Measurements from ENCODE around the gene VWF. TPM values are rescaled to one million over a fixed set of nuclear protein-coding genes. Genes with fewer than 3 reads are reported as not detected.

Gene VWF
- total RNA-seq, 4 donors from 2014 or later, result 94.3 to 261 (median 162) TPM

DNA sequence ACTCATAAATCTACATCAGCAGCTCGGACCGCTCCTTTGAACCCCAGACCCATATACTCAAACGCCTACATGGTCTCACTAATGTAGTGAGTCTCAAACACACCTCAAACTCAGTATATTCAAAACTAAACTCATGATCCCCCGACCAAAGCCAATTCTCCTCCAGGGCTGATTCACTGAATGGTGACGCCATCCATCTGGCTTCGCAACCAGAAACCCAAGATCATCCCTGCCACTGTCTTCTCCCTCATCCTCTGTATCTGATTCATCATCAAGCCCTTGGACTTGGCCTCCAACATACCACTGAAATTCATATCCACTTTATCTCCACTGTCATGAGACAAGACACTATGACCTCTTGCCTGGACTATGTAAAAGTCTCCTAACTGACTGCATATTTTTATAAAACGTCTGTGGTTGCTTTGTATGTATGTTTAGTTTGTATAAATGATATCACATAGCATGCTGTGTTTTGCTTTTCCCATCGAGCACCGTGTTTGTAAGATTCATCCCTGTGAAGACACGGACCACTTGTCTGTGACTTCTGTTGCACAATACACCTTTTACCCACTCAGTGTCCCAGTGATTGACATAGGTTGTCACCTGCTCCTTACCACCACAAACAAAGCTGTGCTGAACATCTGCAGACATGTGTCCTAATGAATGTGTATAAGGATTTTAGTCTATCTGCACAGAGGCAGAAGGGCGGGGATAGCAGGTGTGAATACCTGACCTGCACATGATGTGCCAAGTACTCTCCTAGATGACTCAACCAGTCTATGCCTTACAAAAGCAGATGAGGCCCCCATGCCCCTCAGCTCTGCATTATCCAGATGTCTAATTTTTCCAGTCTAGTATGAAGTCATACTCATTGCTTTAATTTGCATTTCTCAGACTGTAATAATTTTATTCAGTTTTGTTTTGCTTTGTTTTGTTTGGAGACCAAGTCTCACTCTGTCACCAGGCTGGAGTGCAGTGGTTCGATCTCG lies 76.9 kb downstream of the VWF start:
- Histone ChIP-seq H3K27me3 (no peaks in the 10 kb centered on the region), H3K9me3 (no peaks in the 10 kb centered on the region), H3K27ac (no peak overlapping the region), H3K36me3 (peaks cover 0 to 5% of the 10 kb centered on the region in 2 donors), H3K4me3 (no peak overlapping the region), H3K4me1 (no peaks in the 10 kb centered on the region)
- ATAC-seq, result peak; percentile 10
- TF ChIP-seq, protein P1, sequence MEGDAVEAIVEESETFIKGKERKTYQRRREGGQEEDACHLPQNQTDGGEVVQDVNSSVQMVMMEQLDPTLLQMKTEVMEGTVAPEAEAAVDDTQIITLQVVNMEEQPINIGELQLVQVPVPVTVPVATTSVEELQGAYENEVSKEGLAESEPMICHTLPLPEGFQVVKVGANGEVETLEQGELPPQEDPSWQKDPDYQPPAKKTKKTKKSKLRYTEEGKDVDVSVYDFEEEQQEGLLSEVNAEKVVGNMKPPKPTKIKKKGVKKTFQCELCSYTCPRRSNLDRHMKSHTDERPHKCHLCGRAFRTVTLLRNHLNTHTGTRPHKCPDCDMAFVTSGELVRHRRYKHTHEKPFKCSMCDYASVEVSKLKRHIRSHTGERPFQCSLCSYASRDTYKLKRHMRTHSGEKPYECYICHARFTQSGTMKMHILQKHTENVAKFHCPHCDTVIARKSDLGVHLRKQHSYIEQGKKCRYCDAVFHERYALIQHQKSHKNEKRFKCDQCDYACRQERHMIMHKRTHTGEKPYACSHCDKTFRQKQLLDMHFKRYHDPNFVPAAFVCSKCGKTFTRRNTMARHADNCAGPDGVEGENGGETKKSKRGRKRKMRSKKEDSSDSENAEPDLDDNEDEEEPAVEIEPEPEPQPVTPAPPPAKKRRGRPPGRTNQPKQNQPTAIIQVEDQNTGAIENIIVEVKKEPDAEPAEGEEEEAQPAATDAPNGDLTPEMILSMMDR (IDR thresholded peaks at IDR 0.05), result no peak
- TF ChIP-seq EP300 (IDR thresholded peaks at IDR 0.05) (no peak), POLR2AphosphoS5 (IDR thresholded peaks at IDR 0.05) (no peak), POLR2A (IDR thresholded peaks at IDR 0.05) (no peak)
- WGBS, 2 donors (ENCODE audit: low coverage in 1 of 2), result 71 to 74% methylated on average over 7 to 13 of the region's 13 CpGs

DNA sequence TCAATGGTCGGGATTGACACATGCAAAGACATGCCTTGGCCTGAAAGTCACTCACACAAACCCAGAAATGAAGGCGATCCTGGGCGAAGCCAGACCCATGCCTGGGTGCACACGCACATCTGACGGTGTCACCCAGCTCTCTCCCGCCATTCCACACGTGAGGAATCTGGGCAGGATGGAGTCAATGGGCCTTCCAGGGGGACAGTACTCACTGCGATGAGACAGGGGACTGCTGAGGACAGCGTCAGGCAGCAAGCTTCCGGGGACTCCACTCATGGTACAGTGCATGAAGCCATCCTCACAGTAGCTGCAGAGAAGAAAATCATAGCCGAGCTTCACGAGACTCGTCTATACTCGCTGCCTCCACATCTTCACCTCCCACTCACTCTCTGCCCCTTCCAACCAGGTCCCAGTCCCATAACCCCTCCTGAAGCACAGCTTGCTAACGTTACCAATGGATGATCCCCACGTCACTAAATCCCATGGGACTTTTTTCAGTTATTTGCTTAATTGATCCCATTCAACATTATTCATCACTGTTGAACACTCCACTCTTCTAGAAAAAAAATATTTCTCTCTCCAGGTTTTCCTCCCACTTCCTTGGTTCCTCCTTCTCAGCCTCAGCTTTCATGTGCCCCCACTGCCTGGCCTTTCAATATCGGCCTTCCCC lies 77.8 kb downstream of the VWF start:
- Histone ChIP-seq H3K27me3 (no peaks in the 10 kb centered on the region), H3K4me3 (no peak overlapping the region), H3K9me3 (no peaks in the 10 kb centered on the region), H3K4me1 (no peaks in the 10 kb centered on the region), H3K27ac (no peak overlapping the region), H3K36me3 (peaks cover 0 to 5% of the 10 kb centered on the region in 2 donors)
- TF ChIP-seq, protein P1 (IDR thresholded peaks at IDR 0.05), result no peak
- WGBS, 2 donors (ENCODE audit: low coverage in 1 of 2), result 92 to 94% methylated on average over 7 to 10 of the region's 17 CpGs
- no peak for ATAC-seq

DNA sequence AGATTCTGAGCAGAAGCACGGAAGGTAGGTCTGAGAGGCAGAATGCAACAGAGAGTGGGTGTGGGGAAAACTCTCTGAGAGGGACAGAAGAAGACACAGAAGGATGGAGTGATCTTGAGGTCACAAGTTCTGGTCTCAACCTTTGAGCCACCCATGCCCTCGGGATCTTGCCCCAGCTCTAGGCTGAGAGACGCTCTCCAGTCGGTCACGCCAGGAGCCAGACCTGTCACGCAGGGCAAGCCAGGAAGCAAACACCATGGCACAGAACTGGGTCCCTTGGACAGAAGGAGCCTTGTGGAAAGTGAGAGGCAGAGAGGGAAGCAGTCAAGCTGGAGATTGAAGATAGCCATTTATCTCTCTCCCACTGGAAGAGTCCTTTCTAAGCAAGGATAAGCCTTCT lies 79.0 kb downstream of the VWF start:
- WGBS, 2 donors (ENCODE audit: low coverage in 1 of 2), result 90 to 91% methylated on average over 3 to 6 of the region's 6 CpGs
- H3K4me1 ChIP-seq, result no peaks in the 10 kb centered on the region
- H3K27ac ChIP-seq, result no peak overlapping the region
- H3K9me3 ChIP-seq, result no peaks in the 10 kb centered on the region
- no peak overlapping the region for H3K4me3 ChIP-seq
- no peak for ATAC-seq
- no peaks in the 10 kb centered on the region for H3K27me3 ChIP-seq
- peaks cover 0 to 5% of the 10 kb centered on the region in 2 donors for H3K36me3 ChIP-seq
- no peak for TF ChIP-seq POLR2A (IDR thresholded peaks at IDR 0.05)

DNA sequence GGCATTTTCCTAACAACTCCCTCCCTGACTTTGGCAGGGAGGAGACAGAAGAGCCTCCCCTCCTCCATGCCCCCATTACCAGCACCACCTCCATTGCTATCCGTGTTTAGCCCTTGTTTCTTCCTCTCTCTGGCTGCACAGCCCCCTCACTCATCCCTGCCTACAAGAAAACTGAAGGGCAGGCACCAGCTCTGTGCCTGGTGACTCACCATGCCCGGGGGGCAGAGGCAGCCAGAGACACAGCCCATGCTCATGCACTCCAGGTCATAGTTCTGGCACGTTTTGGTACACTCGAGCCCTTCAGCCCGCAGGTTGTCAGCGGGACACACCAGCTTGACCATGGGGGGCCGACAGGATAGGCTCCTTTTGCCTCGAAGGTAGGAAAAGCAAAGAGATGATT lies 80.4 kb downstream of the VWF start:
- no peak for ATAC-seq
- no peaks in the 10 kb centered on the region for H3K27me3 ChIP-seq
- no peak for TF ChIP-seq EP300 (IDR thresholded peaks at IDR 0.05)
- TF ChIP-seq POLR2AphosphoS5 (IDR thresholded peaks at IDR 0.05), result no peak
- TF ChIP-seq, protein P1 (IDR thresholded peaks at IDR 0.05), result no peak
- TF ChIP-seq POLR2A (IDR thresholded peaks at IDR 0.05), result no peak
- H3K9me3 ChIP-seq, result no peaks in the 10 kb centered on the region
- H3K36me3 ChIP-seq, result peaks cover 0 to 5% of the 10 kb centered on the region in 2 donors
- no peak overlapping the region for H3K4me3 ChIP-seq
- no peak overlapping the region for H3K27ac ChIP-seq
- WGBS, 2 donors (ENCODE audit: low coverage in 1 of 2), result 77 to 100% methylated on average over 1 to 6 of the region's 8 CpGs
- no peaks in the 10 kb centered on the region for H3K4me1 ChIP-seq

DNA sequence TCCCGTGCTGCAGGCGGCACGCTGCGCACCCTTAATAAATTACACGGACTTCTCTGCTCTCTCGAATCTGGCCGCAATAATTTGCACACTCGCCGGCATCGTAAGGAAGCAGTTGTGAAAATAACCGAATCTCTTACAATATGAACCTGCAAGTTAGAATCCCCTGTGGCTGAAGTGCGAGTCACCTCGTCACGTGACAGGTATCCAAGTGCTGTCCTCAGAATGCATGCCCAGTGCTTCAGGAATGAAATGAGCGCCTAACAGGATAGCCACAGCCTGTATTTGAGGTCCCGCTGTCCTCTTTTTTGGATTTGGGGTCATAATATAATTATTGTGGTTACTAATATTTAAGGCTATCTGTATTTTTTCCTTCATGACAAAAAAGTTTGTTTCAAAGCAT lies 82.0 kb downstream of the VWF start:
- TF ChIP-seq POLR2AphosphoS5 (IDR thresholded peaks at IDR 0.05) (no peak), EP300 (IDR thresholded peaks at IDR 0.05) (no peak), POLR2A (IDR thresholded peaks at IDR 0.05) (no peak)
- TF ChIP-seq, protein P1 (IDR thresholded peaks at IDR 0.05), result no peak
- WGBS, 2 donors (ENCODE audit: low coverage in 1 of 2), result 83 to 86% methylated on average over 6 to 9 of the region's 16 CpGs
- no peaks in the 10 kb centered on the region for H3K4me1 ChIP-seq
- H3K9me3 ChIP-seq, result no peaks in the 10 kb centered on the region
- H3K27ac ChIP-seq, result no peak overlapping the region
- H3K4me3 ChIP-seq, result no peak overlapping the region
- no peak for ATAC-seq
- peaks cover 0 to 5% of the 10 kb centered on the region in 2 donors for H3K36me3 ChIP-seq
- H3K27me3 ChIP-seq, result no peaks in the 10 kb centered on the region

Data from gastroesophageal sphincter (tissue), 4 donors.